Fibroblast of lung (primary cell): Measurements from ENCODE around the gene ADAD2. TPM values are rescaled to one million over a fixed set of nuclear protein-coding genes. Genes with fewer than 3 reads are reported as not detected.

Source experiments
- DNase-seq, 2 donors: peaks; one replicate each; pipeline versions ENCODE4 v3.0.0 to v3.0.0-alpha.2; 2010; ENCODE audit warnings: low read depth in 2 of 2
- H2AFZ ChIP-seq: 2 replicates; pipeline ENCODE4 v1.5.1; 2012; ENCODE audit warnings: low read length, control low read depth, inconsistent platforms
- H3K27ac ChIP-seq: 2 replicates; pipeline ENCODE4 v1.5.1; 2011; ENCODE audit warnings: low read length, control low read depth; ENCODE audit not compliant: insufficient read depth
- H3K27me3 ChIP-seq: 2 replicates; pipeline ENCODE4 v1.5.1; 2011; ENCODE audit warnings: mild to moderate bottlenecking, low read length; ENCODE audit not compliant: control insufficient read depth, insufficient read depth
- H3K36me3 ChIP-seq: 2 replicates; pipeline ENCODE4 v1.5.1; 2011; ENCODE audit warnings: low read length; ENCODE audit not compliant: control insufficient read depth, insufficient read depth
- H3K4me1 ChIP-seq: 2 replicates; pipeline ENCODE4 v1.5.1; 2011; ENCODE audit warnings: low read length; ENCODE audit not compliant: control insufficient read depth, insufficient read depth; ENCODE audit errors: extremely low read depth
- H3K4me2 ChIP-seq: 2 replicates; pipeline ENCODE4 v1.5.1; 2011; ENCODE audit warnings: low read length, control low read depth; ENCODE audit not compliant: insufficient read depth; ENCODE audit errors: extremely low read depth
- H3K4me3 ChIP-seq, 4 experiments: fragments of 200-600 bp in 1 of 4; sonication (generic) in 1 of 4; replicated peaks in 1 of 4; 2 replicates each; pipeline ENCODE4 v1.5.1; 2011 to 2016; ENCODE audit warnings: low read length in 4 of 4, low read depth in 3 of 4, mild to moderate bottlenecking in 3 of 4, control low read depth in 2 of 4, inconsistent platforms in 1 of 4, mixed read lengths in 1 of 4; ENCODE audit not compliant: insufficient read depth in 1 of 4; ENCODE audit errors: control extremely low read depth in 1 of 4
- H3K79me2 ChIP-seq: 2 replicates; pipeline ENCODE4 v1.5.1; 2012; ENCODE audit warnings: mild to moderate bottlenecking, low read length, inconsistent platforms; ENCODE audit not compliant: control insufficient read depth, insufficient read depth
- H3K9ac ChIP-seq: 2 replicates; pipeline ENCODE4 v1.5.1; 2011; ENCODE audit warnings: mild to moderate bottlenecking, low read length, control low read depth; ENCODE audit not compliant: insufficient read depth
- H3K9me3 ChIP-seq: 2 replicates; pipeline ENCODE4 v1.5.1; 2012; ENCODE audit warnings: low read depth, low read length; ENCODE audit not compliant: control insufficient read depth, insufficient read depth
- H4K20me1 ChIP-seq: 2 replicates; pipeline ENCODE4 v1.5.1; 2011; ENCODE audit warnings: low read length; ENCODE audit not compliant: control insufficient read depth, insufficient read depth; ENCODE audit errors: extremely low read depth
- EZH2 ChIP-seq: IDR thresholded peaks from 2 replicates; pipeline ENCODE4 v1.5.1; 2012; ENCODE audit warnings: low read length, control low read depth, mild to moderate bottlenecking; ENCODE audit errors: missing control alignments
- polyA plus RNA-seq, 2 donors: library from polyadenylated mRNA; depleted of rRNA in 1 of 2; stranded (reverse) in 1 of 2; unstranded in 1 of 2; fragments of >200 nt; gene quantifications; 2 replicates each; pipeline ENCODE4 v1.2.1, GENCODE V29; 2011 to 2012; ENCODE audit warnings: missing spikeins in 1 of 2
- total RNA-seq: library from RNA; depleted of rRNA; stranded (reverse); fragments of >200 nt; gene quantifications from 2 replicates; pipeline ENCODE4 v1.2.1, GENCODE V29; 2014
- TF ChIP-seq, protein P1 (sequence below), 2 donors: IDR thresholded peaks in 1 of 2; conservative IDR thresholded peaks in 1 of 2; 1 replicate in 1 of 2; 2 replicates in 1 of 2; pipeline ENCODE4 v1.5.1; 2011 to 2012; ENCODE audit warnings: low read length in 2 of 2, control low read depth in 1 of 2, inconsistent platforms in 1 of 2, low read depth in 1 of 2, mild to moderate bottlenecking in 1 of 2

ADAD2 gene
- total and polyA plus RNA-seq, 2 donors (not counting 1 experiment from before 2014, with no cell fraction given), result not detected

DNA sequence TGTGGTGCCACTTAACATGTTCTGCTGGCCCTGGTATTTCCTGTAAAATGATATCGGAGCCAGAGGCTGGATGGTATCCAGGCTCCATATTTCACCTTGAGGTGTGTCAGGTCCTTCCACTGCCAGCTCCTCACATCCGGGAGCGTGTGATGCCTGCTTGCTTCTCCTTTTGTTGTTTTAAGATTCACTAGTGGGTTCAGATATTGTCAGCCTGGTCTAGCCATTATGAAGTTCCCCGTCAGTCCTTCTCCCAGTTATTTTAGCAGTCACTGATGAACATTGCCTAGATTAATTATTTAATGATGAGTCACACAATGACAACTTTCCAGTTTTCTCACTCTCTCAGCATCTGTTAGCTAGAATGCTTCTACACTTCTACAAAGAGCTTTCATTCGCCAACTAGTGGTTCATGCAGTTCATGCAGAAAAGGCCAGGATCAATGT lies 34.6 kb upstream of the ADAD2 start:
- no peaks in the 10 kb centered on the region for H4K20me1 ChIP-seq
- no peaks in the 10 kb centered on the region for H3K79me2 ChIP-seq
- no peaks in the 10 kb centered on the region for H3K36me3 ChIP-seq
- no peak overlapping the region for H3K4me3 ChIP-seq
- H3K9ac ChIP-seq, result no peak overlapping the region
- H3K27me3 ChIP-seq, result peaks cover 18% of the 10 kb centered on the region
- no peaks in the 10 kb centered on the region for H3K4me1 ChIP-seq
- no peak overlapping the region for H3K4me2 ChIP-seq
- no peak overlapping the region for H2AFZ ChIP-seq
- H3K9me3 ChIP-seq, result no peaks in the 10 kb centered on the region
- DNase-seq, result peak; percentile 32 to 54
- no peak overlapping the region for H3K27ac ChIP-seq
- TF ChIP-seq, protein P1, sequence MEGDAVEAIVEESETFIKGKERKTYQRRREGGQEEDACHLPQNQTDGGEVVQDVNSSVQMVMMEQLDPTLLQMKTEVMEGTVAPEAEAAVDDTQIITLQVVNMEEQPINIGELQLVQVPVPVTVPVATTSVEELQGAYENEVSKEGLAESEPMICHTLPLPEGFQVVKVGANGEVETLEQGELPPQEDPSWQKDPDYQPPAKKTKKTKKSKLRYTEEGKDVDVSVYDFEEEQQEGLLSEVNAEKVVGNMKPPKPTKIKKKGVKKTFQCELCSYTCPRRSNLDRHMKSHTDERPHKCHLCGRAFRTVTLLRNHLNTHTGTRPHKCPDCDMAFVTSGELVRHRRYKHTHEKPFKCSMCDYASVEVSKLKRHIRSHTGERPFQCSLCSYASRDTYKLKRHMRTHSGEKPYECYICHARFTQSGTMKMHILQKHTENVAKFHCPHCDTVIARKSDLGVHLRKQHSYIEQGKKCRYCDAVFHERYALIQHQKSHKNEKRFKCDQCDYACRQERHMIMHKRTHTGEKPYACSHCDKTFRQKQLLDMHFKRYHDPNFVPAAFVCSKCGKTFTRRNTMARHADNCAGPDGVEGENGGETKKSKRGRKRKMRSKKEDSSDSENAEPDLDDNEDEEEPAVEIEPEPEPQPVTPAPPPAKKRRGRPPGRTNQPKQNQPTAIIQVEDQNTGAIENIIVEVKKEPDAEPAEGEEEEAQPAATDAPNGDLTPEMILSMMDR (conservative IDR thresholded peaks at IDR 0.05 in 1 of 2, IDR thresholded peaks at IDR 0.05 in 1 of 2; ENCODE audit: low read depth in 1 of 2, low read length in 2 of 2), result peak in 1 of 2 donors; percentile 28
- TF ChIP-seq EZH2, result no peak

GRCh38 chr16:84159007-84159406 lies 31.9 kb upstream of the ADAD2 start:
- Histone ChIP-seq H4K20me1 (no peaks in the 10 kb centered on the region), H2AFZ (no peak overlapping the region)

GRCh38 chr16:84159800-84160199 lies 31.2 kb upstream of the ADAD2 start:
- H3K9ac ChIP-seq, result no peak overlapping the region
- no peaks in the 10 kb centered on the region for H4K20me1 ChIP-seq
- no peak for DNase-seq

More at GRCh38 chr16:84159007-84159406, 31.9 kb upstream of the ADAD2 start:
- Histone ChIP-seq H3K4me3 (no peak overlapping the region), H3K79me2 (no peaks in the 10 kb centered on the region), H3K4me1 (no peaks in the 10 kb centered on the region), H3K4me2 (no peak overlapping the region), H3K9ac (no peak overlapping the region), H3K36me3 (no peaks in the 10 kb centered on the region), H3K27me3 (peaks cover 23% of the 10 kb centered on the region), H3K27ac (no peak overlapping the region), H3K9me3 (no peaks in the 10 kb centered on the region)
- DNase-seq, result no peak
- no peak for TF ChIP-seq EZH2
- TF ChIP-seq, protein P1 (conservative IDR thresholded peaks at IDR 0.05 in 1 of 2, IDR thresholded peaks at IDR 0.05 in 1 of 2; ENCODE audit: low read depth in 1 of 2, low read length in 2 of 2), result no peak

More at GRCh38 chr16:84159800-84160199, 31.2 kb upstream of the ADAD2 start:
- H3K4me1 ChIP-seq, result no peaks in the 10 kb centered on the region
- no peak overlapping the region for H2AFZ ChIP-seq
- H3K27ac ChIP-seq, result no peak overlapping the region
- no peaks in the 10 kb centered on the region for H3K79me2 ChIP-seq
- peaks cover 23% of the 10 kb centered on the region for H3K27me3 ChIP-seq
- no peaks in the 10 kb centered on the region for H3K9me3 ChIP-seq
- no peaks in the 10 kb centered on the region for H3K36me3 ChIP-seq
- H3K4me3 ChIP-seq, result no peak overlapping the region
- TF ChIP-seq, protein P1 (conservative IDR thresholded peaks at IDR 0.05 in 1 of 2, IDR thresholded peaks at IDR 0.05 in 1 of 2; ENCODE audit: low read depth in 1 of 2, low read length in 2 of 2), result no peak
- TF ChIP-seq EZH2, result no peak
- H3K4me2 ChIP-seq, result no peak overlapping the region
